ENCODE measurements around the gene CLNK.

DNA sequence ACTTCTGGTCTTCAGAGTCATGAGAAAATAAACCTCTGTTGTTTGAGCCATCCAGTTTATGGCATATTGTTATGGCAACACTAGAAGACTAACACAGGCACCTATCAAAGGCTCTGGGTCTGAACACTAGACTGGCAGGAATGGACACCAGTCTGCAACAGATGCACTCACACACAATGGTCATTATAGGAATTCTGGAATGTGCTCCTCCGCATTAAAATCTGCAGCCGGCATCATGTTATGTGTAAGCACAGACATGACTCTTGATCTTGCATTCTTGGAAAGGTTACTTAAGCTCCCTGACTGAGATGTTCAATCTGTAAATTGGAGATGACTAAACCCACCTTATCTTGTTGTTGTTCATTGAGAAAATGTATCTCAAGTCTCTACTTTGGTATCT, 115.1 kb downstream of the CLNK start:
- TF ChIP-seq, protein P1, sequence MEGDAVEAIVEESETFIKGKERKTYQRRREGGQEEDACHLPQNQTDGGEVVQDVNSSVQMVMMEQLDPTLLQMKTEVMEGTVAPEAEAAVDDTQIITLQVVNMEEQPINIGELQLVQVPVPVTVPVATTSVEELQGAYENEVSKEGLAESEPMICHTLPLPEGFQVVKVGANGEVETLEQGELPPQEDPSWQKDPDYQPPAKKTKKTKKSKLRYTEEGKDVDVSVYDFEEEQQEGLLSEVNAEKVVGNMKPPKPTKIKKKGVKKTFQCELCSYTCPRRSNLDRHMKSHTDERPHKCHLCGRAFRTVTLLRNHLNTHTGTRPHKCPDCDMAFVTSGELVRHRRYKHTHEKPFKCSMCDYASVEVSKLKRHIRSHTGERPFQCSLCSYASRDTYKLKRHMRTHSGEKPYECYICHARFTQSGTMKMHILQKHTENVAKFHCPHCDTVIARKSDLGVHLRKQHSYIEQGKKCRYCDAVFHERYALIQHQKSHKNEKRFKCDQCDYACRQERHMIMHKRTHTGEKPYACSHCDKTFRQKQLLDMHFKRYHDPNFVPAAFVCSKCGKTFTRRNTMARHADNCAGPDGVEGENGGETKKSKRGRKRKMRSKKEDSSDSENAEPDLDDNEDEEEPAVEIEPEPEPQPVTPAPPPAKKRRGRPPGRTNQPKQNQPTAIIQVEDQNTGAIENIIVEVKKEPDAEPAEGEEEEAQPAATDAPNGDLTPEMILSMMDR (IDR thresholded peaks at IDR 0.05 in 8 of 11, conservative IDR thresholded peaks at IDR 0.05 in 3 of 11) = no peak
- TF ChIP-seq POLR2A (IDR thresholded peaks at IDR 0.05) (no peak), POLR2AphosphoS5 (IDR thresholded peaks at IDR 0.05) (no peak)
